ENCODE measurements around the gene PPIH.
"Not testable (repeated sequence)": the region's sequence is repeated elsewhere in the genome, so short reads cannot be mapped to it uniquely, and the experiment has no call there.

Gene PPIH

GRCh38 chr1:42682739-42683531 is 24.7 kb downstream of the PPIH start:
- DNase-seq (ENCODE audit: low read depth) = peak; percentile 26

GRCh38 chr1:42684139-42684538 is 25.9 kb downstream of the PPIH start:
- DNase-seq (ENCODE audit: low read depth) = no peak

- DNase-seq (ENCODE audit: low read depth) = no peak
These were observed 28.2 kb downstream of the PPIH start for GRCh38 chr1:42686418-42686817.

- no peak for DNase-seq (ENCODE audit: low read depth)
These were observed 31.7 kb downstream of the PPIH start for GRCh38 chr1:42689912-42690311.

- DNase-seq (ENCODE audit: low read depth) = no peak
These were observed 32.4 kb downstream of the PPIH start for GRCh38 chr1:42690477-42691156.

GRCh38 chr1:42691157-42691498 is 32.9 kb downstream of the PPIH start:
- DNase-seq (ENCODE audit: low read depth) = no peak

- DNase-seq (ENCODE audit: low read depth) = no peak
These were observed 34.2 kb downstream of the PPIH start for GRCh38 chr1:42692461-42692860.

GRCh38 chr1:42692911-42693310 is 34.7 kb downstream of the PPIH start:
- no peak for DNase-seq (ENCODE audit: low read depth)

- no peak for DNase-seq (ENCODE audit: low read depth)
These were observed 40.0 kb downstream of the PPIH start for GRCh38 chr1:42698081-42698813.

- no peak for DNase-seq (ENCODE audit: low read depth)
These were observed 41.8 kb downstream of the PPIH start for GRCh38 chr1:42700006-42700405.

GRCh38 chr1:42703888-42704464 is 45.8 kb downstream of the PPIH start:
- DNase-seq (ENCODE audit: low read depth) = no peak

- not testable (repeated sequence) for DNase-seq (ENCODE audit: low read depth)
These were observed 54.6 kb downstream of the PPIH start for GRCh38 chr1:42712808-42713207.

- DNase-seq (ENCODE audit: low read depth) = no peak
These were observed 55.1 kb downstream of the PPIH start for GRCh38 chr1:42713293-42713692.

GRCh38 chr1:42714441-42714840 is 56.2 kb downstream of the PPIH start:
- not testable (repeated sequence) for DNase-seq (ENCODE audit: low read depth)

- no peak for DNase-seq (ENCODE audit: low read depth)
These were observed 62.6 kb downstream of the PPIH start for GRCh38 chr1:42720868-42721267.

GRCh38 chr1:42721926-42722325 is 63.7 kb downstream of the PPIH start:
- no peak for DNase-seq (ENCODE audit: low read depth)

- DNase-seq (ENCODE audit: low read depth) = not testable (repeated sequence)
These were observed 64.2 kb downstream of the PPIH start for GRCh38 chr1:42722403-42722802.

- no peak for DNase-seq (ENCODE audit: low read depth)
These were observed 65.3 kb downstream of the PPIH start for GRCh38 chr1:42723511-42723910.

- not testable (repeated sequence) for DNase-seq (ENCODE audit: low read depth)
These were observed 67.6 kb downstream of the PPIH start for GRCh38 chr1:42725820-42726219.
